Measurements from ENCODE around the gene C2orf81.

- TF ChIP-seq CTCF (IDR thresholded peaks at IDR 0.05; ENCODE audit: insufficient read depth, low read length), result no peak
- TF ChIP-seq GABPA (IDR thresholded peaks at IDR 0.05; ENCODE audit: low read depth), result no peak
- no peak for TF ChIP-seq REST (IDR thresholded peaks at IDR 0.05; ENCODE audit: insufficient replicate concordance, low read depth)
Observed at GRCh38 chr2:74439373-74439772, 18.0 kb upstream of the C2orf81 start.

All from HL-60 (cell line).